GM21360 (cell line): ENCODE results near the gene SPATS2.

Experiments
- ATAC-seq: cut with Tn5 transposase; IDR thresholded peaks from one replicate; pipeline ENCODE4 v1.9.1; 2021; ENCODE audit warnings: mild to moderate bottlenecking, moderate library complexity; ENCODE audit not compliant: unreplicated experiment

SPATS2 gene

GRCh38 chr12:49538510-49539403 is 171.5 kb downstream of the SPATS2 start, which contains the start of gene KCNH3:
Gene KCNH3, plus strand, starts transcription at chr12:49539030. Its CDS starts 387 bp downstream, at chr12:49539417.
- peak; percentile 49 for ATAC-seq

- no peak for ATAC-seq
Observed at GRCh38 chr12:49539406-49540228, 172.4 kb downstream of the SPATS2 start.

GRCh38 chr12:49540229-49541139 is 173.2 kb downstream of the SPATS2 start:
- no peak for ATAC-seq

- ATAC-seq: no peak
Observed at GRCh38 chr12:49541140-49541861, 174.0 kb downstream of the SPATS2 start.

GRCh38 chr12:49541911-49542505 is 174.7 kb downstream of the SPATS2 start:
- no peak for ATAC-seq

GRCh38 chr12:49542592-49543160 is 175.4 kb downstream of the SPATS2 start:
- no peak for ATAC-seq

- no peak for ATAC-seq
Observed at GRCh38 chr12:49543221-49543913, 176.1 kb downstream of the SPATS2 start.

GRCh38 chr12:49543914-49544815 is 176.9 kb downstream of the SPATS2 start:
- no peak for ATAC-seq

GRCh38 chr12:49545815-49546214 is 178.6 kb downstream of the SPATS2 start:
- no peak for ATAC-seq

GRCh38 chr12:49546481-49546880 is 179.2 kb downstream of the SPATS2 start:
- ATAC-seq: no peak

- ATAC-seq: no peak
Observed at GRCh38 chr12:49547090-49547690, 179.9 kb downstream of the SPATS2 start.

- no peak for ATAC-seq
Observed at GRCh38 chr12:49548481-49548821, 181.2 kb downstream of the SPATS2 start.

GRCh38 chr12:49548822-49549648 is 181.8 kb downstream of the SPATS2 start:
- no peak for ATAC-seq

GRCh38 chr12:49549735-49550692 is 182.8 kb downstream of the SPATS2 start:
- no peak for ATAC-seq

GRCh38 chr12:49550693-49551252 is 183.5 kb downstream of the SPATS2 start:
- ATAC-seq: no peak
